Type B pancreatic cell (in vitro differentiated cells): ENCODE measurements around the gene GMPPA. TPM values are rescaled to one million over a fixed set of nuclear protein-coding genes. Genes with fewer than 3 reads are reported as not detected.

ENCODE experiments used
- DNase-seq: peaks from one replicate; pipeline ENCODE4 v3.0.0; 2021; ENCODE audit warnings: mixed read lengths; ENCODE audit not compliant: unreplicated experiment; ENCODE audit errors: extremely low spot score
- H3K27ac Mint-ChIP-seq: 2 replicates; pipeline ENCODE4 v1.8.0; 2021; ENCODE audit warnings: mild to moderate bottlenecking, mixed read lengths
- H3K27me3 Mint-ChIP-seq: 2 replicates; pipeline ENCODE4 v1.8.0; 2021; ENCODE audit warnings: mixed read lengths
- H3K36me3 Mint-ChIP-seq: 2 replicates; pipeline ENCODE4 v1.8.0; 2021; ENCODE audit warnings: mixed read lengths
- H3K4me1 Mint-ChIP-seq: one replicate; pipeline ENCODE4 v1.8.0; 2021; ENCODE audit warnings: mixed read lengths; ENCODE audit not compliant: unreplicated experiment
- H3K4me3 Mint-ChIP-seq: 2 replicates; pipeline ENCODE4 v1.8.0; 2021; ENCODE audit warnings: mild to moderate bottlenecking, mixed read lengths
- H3K9me3 Mint-ChIP-seq: 2 replicates; pipeline ENCODE4 v1.8.0; 2021; ENCODE audit warnings: mixed read lengths
- total RNA-seq: library from RNA; stranded (reverse); gene quantifications from 2 replicates; pipeline ENCODE4 v1.2.1, GENCODE V29; 2021; ENCODE audit warnings: low replicate concordance
- TF ChIP-seq, protein P1 (sequence below): fragments of 200-600 bp; sonication (generic); conservative IDR thresholded peaks from 2 replicates; pipeline ENCODE4 v1.5.0; 2021; ENCODE audit warnings: antibody characterized with exemption, mild to moderate bottlenecking

The GMPPA gene
- total RNA-seq, 1 donor from 2014 or later: 34.4 TPM

GRCh38 chr2:219485201-219485580 lies 13.5 kb upstream of the GMPPA start:
- Mint-ChIP-seq H3K9me3 (no peaks in the 10 kb centered on the region), H3K27ac (no peak overlapping the region), H3K4me3 (peak overlapping the region; percentile 65), H3K4me1 (peaks cover 23% of the 10 kb centered on the region), H3K27me3 (peaks cover 55% of the 10 kb centered on the region), H3K36me3 (no peaks in the 10 kb centered on the region)
- no peak for DNase-seq
- TF ChIP-seq, protein P1, sequence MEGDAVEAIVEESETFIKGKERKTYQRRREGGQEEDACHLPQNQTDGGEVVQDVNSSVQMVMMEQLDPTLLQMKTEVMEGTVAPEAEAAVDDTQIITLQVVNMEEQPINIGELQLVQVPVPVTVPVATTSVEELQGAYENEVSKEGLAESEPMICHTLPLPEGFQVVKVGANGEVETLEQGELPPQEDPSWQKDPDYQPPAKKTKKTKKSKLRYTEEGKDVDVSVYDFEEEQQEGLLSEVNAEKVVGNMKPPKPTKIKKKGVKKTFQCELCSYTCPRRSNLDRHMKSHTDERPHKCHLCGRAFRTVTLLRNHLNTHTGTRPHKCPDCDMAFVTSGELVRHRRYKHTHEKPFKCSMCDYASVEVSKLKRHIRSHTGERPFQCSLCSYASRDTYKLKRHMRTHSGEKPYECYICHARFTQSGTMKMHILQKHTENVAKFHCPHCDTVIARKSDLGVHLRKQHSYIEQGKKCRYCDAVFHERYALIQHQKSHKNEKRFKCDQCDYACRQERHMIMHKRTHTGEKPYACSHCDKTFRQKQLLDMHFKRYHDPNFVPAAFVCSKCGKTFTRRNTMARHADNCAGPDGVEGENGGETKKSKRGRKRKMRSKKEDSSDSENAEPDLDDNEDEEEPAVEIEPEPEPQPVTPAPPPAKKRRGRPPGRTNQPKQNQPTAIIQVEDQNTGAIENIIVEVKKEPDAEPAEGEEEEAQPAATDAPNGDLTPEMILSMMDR: no peak

GRCh38 chr2:219486380-219486959 lies 12.2 kb upstream of the GMPPA start:
- peaks cover 53% of the 10 kb centered on the region for H3K27me3 Mint-ChIP-seq
- TF ChIP-seq, protein P1: no peak
- H3K27ac Mint-ChIP-seq: no peak overlapping the region
- no peak for DNase-seq
- peaks cover 21% of the 10 kb centered on the region for H3K4me1 Mint-ChIP-seq
- H3K36me3 Mint-ChIP-seq: no peaks in the 10 kb centered on the region
- no peak overlapping the region for H3K4me3 Mint-ChIP-seq
- H3K9me3 Mint-ChIP-seq: no peaks in the 10 kb centered on the region

DNA sequence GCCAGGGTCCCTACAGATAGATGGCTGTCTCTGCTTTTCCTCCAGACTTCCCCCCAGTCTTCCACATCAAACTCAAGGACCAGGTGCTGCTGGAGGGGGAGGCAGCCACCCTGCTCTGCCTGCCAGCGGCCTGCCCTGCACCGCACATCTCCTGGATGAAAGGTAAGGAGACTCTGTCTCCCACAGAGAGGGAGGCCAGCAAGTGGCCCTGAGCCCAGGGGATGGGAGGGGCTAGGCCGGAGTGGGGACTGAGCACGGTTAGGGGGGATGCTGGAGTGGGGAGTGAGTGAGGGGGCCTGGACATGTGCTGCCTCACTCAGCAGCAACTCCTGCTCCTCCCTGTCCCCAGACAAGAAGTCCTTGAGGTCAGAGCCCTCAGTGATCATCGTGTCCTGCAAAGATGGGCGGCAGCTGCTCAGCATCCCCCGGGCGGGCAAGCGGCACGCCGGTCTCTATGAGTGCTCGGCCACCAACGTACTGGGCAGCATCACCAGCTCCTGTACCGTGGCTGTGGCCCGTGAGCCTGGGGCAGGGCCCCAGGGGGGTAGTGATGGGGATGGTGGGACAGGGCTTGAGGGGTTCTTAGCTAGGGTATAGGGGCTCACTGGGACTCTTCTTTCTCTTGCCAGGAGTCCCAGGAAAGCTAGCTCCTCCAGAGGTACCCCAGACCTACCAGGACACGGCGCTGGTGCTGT lies 10.4 kb upstream of the GMPPA start:
- no peak overlapping the region for H3K27ac Mint-ChIP-seq
- peaks cover 56% of the 10 kb centered on the region for H3K27me3 Mint-ChIP-seq
- TF ChIP-seq, protein P1: no peak
- peaks cover 19% of the 10 kb centered on the region for H3K4me1 Mint-ChIP-seq
- H3K4me3 Mint-ChIP-seq: no peak overlapping the region
- no peaks in the 10 kb centered on the region for H3K9me3 Mint-ChIP-seq
- DNase-seq: no peak
- H3K36me3 Mint-ChIP-seq: no peaks in the 10 kb centered on the region

GRCh38 chr2:219488844-219489194 lies 9.9 kb upstream of the GMPPA start:
- H3K4me1 Mint-ChIP-seq: peaks cover 19% of the 10 kb centered on the region
- peaks cover 61% of the 10 kb centered on the region for H3K27me3 Mint-ChIP-seq
- TF ChIP-seq, protein P1: no peak
- H3K9me3 Mint-ChIP-seq: no peaks in the 10 kb centered on the region
- no peak overlapping the region for H3K4me3 Mint-ChIP-seq
- no peak for DNase-seq
- no peak overlapping the region for H3K27ac Mint-ChIP-seq
- H3K36me3 Mint-ChIP-seq: no peaks in the 10 kb centered on the region

DNA sequence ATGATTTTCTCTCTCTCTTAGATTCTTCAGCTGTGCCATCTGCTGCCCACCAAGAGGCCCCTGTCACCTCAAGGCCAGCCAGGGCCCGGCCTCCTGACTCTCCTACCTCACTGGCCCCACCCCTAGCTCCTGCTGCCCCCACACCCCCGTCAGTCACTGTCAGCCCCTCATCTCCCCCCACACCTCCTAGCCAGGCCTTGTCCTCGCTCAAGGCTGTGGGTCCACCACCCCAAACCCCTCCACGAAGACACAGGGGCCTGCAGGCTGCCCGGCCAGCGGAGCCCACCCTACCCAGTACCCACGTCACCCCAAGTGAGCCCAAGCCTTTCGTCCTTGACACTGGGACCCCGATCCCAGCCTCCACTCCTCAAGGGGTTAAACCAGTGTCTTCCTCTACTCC lies 9.4 kb upstream of the GMPPA start:
- Mint-ChIP-seq H3K9me3 (no peaks in the 10 kb centered on the region), H3K27ac (no peak overlapping the region), H3K4me3 (no peak overlapping the region), H3K4me1 (peaks cover 19% of the 10 kb centered on the region), H3K36me3 (no peaks in the 10 kb centered on the region), H3K27me3 (peaks cover 61% of the 10 kb centered on the region)
- DNase-seq: no peak
- TF ChIP-seq, protein P1: no peak
